GM12801 (cell line): ENCODE measurements around the gene SLC7A11.

ENCODE experiments used
- CTCF ChIP-seq: IDR thresholded peaks from one replicate; pipeline ENCODE4 v1.5.1; 2011; ENCODE audit warnings: control low read depth; ENCODE audit not compliant: insufficient read length; ENCODE audit errors: extremely low read depth

SLC7A11 gene

GRCh38 chr4:138233313-138234034, 8.7 kb downstream of the SLC7A11 start:
- TF ChIP-seq CTCF: no peak

DNA sequence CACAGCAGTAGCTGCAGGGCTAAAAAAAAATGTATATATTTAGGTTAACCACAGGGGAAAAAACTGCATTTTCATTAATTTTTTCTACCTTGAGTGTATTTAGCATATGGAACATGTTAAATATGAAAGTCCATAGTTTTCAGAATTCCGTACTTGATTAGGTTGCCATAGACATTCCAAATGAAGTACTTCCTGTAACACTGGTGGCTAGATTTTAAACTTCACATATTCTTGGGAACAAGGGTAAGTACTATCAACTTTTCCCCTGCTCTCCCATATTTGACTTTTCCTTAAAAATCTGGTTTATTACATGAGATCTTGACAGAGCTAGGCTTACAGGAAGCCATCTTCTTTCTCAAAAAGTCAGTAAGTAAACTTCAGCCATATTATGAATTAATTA, 9.8 kb downstream of the SLC7A11 start:
- no peak for TF ChIP-seq CTCF

GRCh38 chr4:138230048-138230447, 12.1 kb downstream of the SLC7A11 start:
- TF ChIP-seq CTCF: no peak

DNA sequence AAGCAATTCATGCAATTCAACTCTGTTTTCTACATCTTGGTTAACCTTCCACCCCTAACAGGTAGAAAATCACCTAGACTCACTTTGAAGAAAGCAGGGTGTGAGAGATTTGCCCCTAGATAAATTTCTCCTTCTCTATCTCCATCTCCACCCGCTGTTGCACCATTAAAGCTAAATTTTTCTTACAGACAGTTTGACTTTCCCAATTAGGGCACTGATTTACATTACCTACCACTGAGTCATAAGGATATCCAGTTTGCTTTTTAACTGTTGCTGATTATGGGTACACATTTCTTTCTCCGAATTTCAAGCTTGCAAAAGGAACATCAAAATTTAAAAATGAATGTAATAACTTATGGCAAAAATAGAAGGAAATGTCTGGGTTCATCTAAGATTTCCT, 13.0 kb downstream of the SLC7A11 start:
- TF ChIP-seq CTCF: no peak

GRCh38 chr4:138226351-138226750, 15.8 kb downstream of the SLC7A11 start:
- TF ChIP-seq CTCF: no peak

DNA sequence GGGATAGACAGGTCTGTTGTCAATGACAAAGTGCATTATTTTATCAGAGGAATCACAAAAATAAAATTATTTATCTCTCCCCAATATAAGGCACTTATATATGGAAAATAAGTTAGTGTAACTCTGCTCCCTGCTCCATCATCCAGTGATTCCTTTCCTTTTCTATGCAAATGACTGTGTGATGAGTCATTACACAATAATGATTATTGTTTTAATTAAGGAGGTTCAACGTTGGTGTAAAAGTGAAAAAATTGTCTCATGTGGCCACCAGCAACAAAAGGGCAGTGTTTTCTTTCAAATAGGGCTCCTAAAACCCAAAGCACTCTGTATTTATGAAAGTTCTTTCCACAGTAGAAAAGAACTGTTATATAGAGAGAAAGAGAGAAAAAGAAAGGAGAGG, 16.7 kb downstream of the SLC7A11 start:
- TF ChIP-seq CTCF: no peak

DNA sequence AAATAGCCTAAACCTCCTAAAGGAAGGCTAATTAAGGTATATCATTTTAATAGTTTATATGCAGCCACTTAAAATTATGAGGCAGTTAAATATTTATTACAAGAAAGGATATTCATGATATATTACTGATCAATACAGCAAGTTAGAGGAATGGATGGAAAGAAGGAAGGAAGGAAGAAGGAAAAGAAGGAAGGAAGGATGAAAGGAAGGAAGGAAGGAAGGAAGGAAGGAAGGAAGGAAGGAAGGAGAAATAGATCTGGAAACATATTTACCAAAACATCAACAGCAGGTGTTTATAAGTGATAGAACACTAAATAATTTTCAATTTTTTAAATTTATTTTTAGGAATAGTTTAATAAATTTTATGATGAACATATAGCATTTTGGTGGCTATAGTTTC, 17.5 kb downstream of the SLC7A11 start:
- TF ChIP-seq CTCF: no peak
